Common myeloid progenitor, CD34-positive (primary cell): ENCODE measurements around the gene CEP70.
A peak's percentile ranks its signal among the peaks of the same experiment; 100 is the strongest.

Experiments used
- CTCF ChIA-PET: fragments of 350-600 bp; sonication (Branson Sonifier 250); formaldehyde crosslinking; loops from one replicate; lab custom pipeline; 2021; ENCODE audit warnings: antibody characterized with exemption; lab: Charles Lee
- POLR2A ChIA-PET: fragments of 350-600 bp; sonication (Branson Sonifier 250); formaldehyde crosslinking; loops from one replicate; lab custom pipeline; 2021; ENCODE audit warnings: antibody characterized with exemption; lab: Charles Lee
- DNase-seq, 3 donors: peaks; one replicate each; pipeline versions ENCODE4 v3.0.0 to v3.0.0-alpha.2; 2013
- H3K27ac ChIP-seq, 2 experiments: 1 replicate in 1 of 2; 2 replicates in 1 of 2; pipeline ENCODE4 v1.7.0; 2013; ENCODE audit warnings: inconsistent platforms in 2 of 2, low read length in 2 of 2, mild to moderate bottlenecking in 2 of 2, low read depth in 1 of 2, moderate library complexity in 1 of 2; ENCODE audit not compliant: severe bottlenecking in 2 of 2, insufficient read depth in 1 of 2, poor library complexity in 1 of 2
- H3K27me3 ChIP-seq, 5 experiments: replicated peaks in 2 of 5; 1 replicate in 3 of 5; 2 replicates in 2 of 5; pipeline versions ENCODE4 v1.6.1 to v1.7.0; 2013; ENCODE audit warnings: low read length in 4 of 5, mild to moderate bottlenecking in 2 of 5, moderate library complexity in 2 of 5, inconsistent platforms in 1 of 5; ENCODE audit not compliant: insufficient read depth in 5 of 5, control insufficient read depth in 4 of 5
- H3K36me3 ChIP-seq, 4 experiments: 1 replicate in 2 of 4; 2 replicates in 2 of 4; pipeline versions ENCODE4 v1.6.1 to v1.7.0; 2013; ENCODE audit warnings: low read length in 3 of 4, control low read depth in 1 of 4, mild to moderate bottlenecking in 1 of 4; ENCODE audit not compliant: control insufficient read depth in 4 of 4, insufficient read depth in 4 of 4
- H3K4me1 ChIP-seq, 4 experiments: 1 replicate in 3 of 4; 2 replicates in 1 of 4; pipeline versions ENCODE4 v1.6.1 to v1.7.1; 2013; ENCODE audit warnings: low read length in 3 of 4, mild to moderate bottlenecking in 3 of 4, control low read depth in 1 of 4, inconsistent platforms in 1 of 4, moderate library complexity in 1 of 4; ENCODE audit not compliant: control insufficient read depth in 4 of 4, insufficient read depth in 4 of 4; ENCODE audit errors: control extremely low read depth in 1 of 4
- H3K4me3 ChIP-seq, 7 experiments: 1 replicate in 4 of 7; 2 replicates in 3 of 7; pipeline versions ENCODE4 v1.5.1 to v1.7.0; 2013; ENCODE audit warnings: mild to moderate bottlenecking in 7 of 7, low read length in 6 of 7, moderate library complexity in 6 of 7, inconsistent platforms in 2 of 7, low read depth in 2 of 7, control low read depth in 1 of 7; ENCODE audit not compliant: insufficient read depth in 4 of 7, control insufficient read depth in 1 of 7; ENCODE audit errors: extremely low read depth in 1 of 7
- H3K9me3 ChIP-seq, 5 experiments: 1 replicate in 4 of 5; 2 replicates in 1 of 5; pipeline versions ENCODE4 v1.6.1 to v1.7.1; 2013; ENCODE audit warnings: low read length in 4 of 5, mild to moderate bottlenecking in 2 of 5, inconsistent platforms in 1 of 5, low read depth in 1 of 5, moderate library complexity in 1 of 5; ENCODE audit not compliant: control insufficient read depth in 4 of 5, insufficient read depth in 2 of 5; ENCODE audit errors: control extremely low read depth in 1 of 5
- WGBS: methylation state at CpG from one replicate; pipeline ENCODE4 v1.1.5; 2013; ENCODE audit not compliant: insufficient coverage; 5-methylcytosine and 5-hydroxymethylcytosine counted together

Gene CEP70

DNA sequence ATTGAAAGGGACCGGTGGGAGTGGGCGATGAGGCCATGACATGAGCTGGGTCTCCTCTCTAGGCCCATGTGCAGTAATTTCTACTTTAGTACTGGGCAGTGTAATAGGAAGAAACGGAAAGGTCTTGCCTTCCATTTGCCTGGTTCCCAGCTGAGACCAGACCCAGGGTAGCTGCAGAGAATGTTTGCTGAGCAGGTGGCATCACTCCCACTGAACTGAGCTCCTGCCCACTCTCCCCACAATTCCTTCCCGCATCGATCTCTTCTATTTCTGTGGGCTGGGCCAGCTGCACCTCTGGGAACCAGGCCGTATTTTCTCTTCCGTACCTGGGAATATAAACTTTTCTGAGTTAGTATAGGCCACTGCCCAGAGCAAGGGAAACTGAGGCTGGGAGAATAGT is 143.9 kb downstream of the CEP70 start:
- Histone ChIP-seq H3K36me3 (no peaks in the 10 kb centered on the region), H3K4me1 (no peaks in the 10 kb centered on the region), H3K27ac (no peak overlapping the region), H3K9me3 (no peaks in the 10 kb centered on the region), H3K4me3 (no peak overlapping the region), H3K27me3 (no peaks in the 10 kb centered on the region)
- WGBS: 100% methylated on average over 4 of the region's 7 CpGs
- ChIA-PET POLR2A (no interaction called here), CTCF (interaction anchor here (1.3 to 1.5 kb wide), 3 partner anchors 9 to 473 kb away, joined by 3 to 4 read pairs (median 3); no protein-coding TSS in a partner anchor)
- no peak for DNase-seq

DNA sequence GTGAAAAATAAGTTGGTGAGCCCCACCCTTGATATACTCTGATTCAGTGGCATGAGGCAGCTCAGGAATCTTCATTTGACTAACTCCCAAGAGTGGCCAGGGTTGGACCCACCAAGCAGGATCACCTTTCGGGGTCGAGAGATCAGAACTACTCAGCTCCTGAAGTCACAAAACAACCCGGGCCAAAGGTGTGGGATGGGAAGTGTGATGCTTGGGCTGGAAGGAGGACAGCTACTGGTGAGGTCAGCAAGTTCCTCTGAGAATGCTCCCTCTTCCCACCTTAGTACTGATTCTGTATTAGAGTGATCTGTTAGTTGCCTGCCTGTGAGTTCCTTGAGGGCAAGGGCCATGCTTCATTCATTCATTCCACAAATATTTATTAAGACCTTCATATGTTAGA is 144.6 kb downstream of the CEP70 start:
- Histone ChIP-seq H3K36me3 (no peaks in the 10 kb centered on the region), H3K9me3 (no peaks in the 10 kb centered on the region), H3K4me3 (no peak overlapping the region), H3K27ac (no peak overlapping the region), H3K4me1 (no peaks in the 10 kb centered on the region), H3K27me3 (no peaks in the 10 kb centered on the region)
- no peak for DNase-seq
- CTCF ChIA-PET: interaction anchor here (1.3 to 1.5 kb wide), 2 partner anchors 15 to 474 kb away, joined by 3 to 4 read pairs; no protein-coding TSS in a partner anchor
- WGBS: 96% methylated on average over 3 of the region's 3 CpGs
- POLR2A ChIA-PET: no interaction called here

DNA sequence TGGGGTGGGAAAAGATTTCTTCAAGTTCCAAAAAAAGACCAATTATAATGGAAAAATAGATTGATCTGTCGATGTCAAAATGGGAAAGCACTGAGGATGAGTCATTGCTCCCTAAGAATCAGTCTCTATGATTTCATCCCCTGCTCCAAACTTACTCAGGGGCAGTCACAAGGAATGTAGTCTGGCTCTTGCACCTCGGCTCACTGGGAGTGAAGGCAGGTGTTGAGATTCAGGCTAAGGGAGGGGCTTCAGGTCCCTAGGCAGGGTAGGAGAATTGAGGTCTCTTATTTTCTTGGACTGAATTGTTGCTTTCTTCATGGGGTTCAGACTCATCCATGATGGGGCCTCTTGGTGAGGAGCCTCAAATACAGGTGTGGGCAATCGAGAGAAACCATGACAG is 145.4 kb downstream of the CEP70 start:
- POLR2A ChIA-PET: interaction anchor here (0.6 kb wide), 1 partner anchor 9 kb away, joined by 3 read pairs; no protein-coding TSS in a partner anchor
- no peak overlapping the region for H3K27ac ChIP-seq
- CTCF ChIA-PET: no interaction called here
- no peaks in the 10 kb centered on the region for H3K27me3 ChIP-seq
- H3K36me3 ChIP-seq: no peaks in the 10 kb centered on the region
- no peaks in the 10 kb centered on the region for H3K9me3 ChIP-seq
- no CpG with 5 or more reads among the region's 3 CpGs for WGBS
- no peak overlapping the region for H3K4me3 ChIP-seq
- no peaks in the 10 kb centered on the region for H3K4me1 ChIP-seq
- DNase-seq: no peak

DNA sequence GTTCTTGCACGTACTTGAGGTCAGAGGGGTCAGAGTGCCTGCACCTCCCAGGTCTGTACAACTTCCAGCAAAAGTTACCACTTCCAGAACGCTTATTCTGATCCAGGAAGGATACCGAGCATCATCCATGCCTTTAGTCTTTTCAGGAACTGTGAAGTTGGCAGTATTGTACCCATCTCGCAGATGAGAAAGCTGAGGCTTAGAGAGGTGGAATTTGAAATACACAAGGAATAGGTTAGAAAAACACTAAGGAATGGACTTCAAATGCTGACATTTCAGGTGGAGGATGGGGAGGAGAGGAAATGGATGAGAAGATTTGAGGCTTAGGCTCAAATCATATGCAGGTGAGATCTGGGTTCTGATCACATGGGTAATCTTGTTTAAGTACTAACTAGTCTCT is 148.4 kb downstream of the CEP70 start:
- WGBS: 95% methylated on average over 3 of the region's 4 CpGs
- CTCF ChIA-PET: interaction anchor here (1.1 to 1.6 kb wide), 3 partner anchors 11 to 478 kb away, joined by 3 to 8 read pairs (median 5); partner anchors contain the start of gene ESYT3
- no peaks in the 10 kb centered on the region for H3K36me3 ChIP-seq

DNA sequence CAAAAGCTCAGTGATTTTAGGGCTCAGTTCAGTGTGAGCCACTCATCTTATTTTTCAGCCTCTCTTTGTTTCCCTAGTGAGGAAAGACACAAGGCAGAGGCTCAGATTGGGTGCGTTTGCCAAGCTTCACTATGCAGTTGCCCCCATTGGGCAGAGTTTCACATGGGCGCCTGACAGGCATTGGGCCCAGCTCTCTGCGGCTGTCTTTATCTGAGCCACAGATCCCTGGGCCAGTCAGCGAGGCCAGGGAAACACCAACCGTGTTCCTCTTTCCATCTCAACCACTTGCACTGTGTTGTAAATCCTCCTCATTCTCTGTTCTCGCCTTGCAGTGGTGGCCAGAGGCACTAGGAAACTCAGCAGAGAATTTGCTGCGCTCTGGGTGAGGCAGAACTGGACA is 148.8 kb downstream of the CEP70 start:
- Histone ChIP-seq H3K27ac (no peak overlapping the region), H3K36me3 (no peaks in the 10 kb centered on the region), H3K4me3 (no peak overlapping the region), H3K9me3 (no peaks in the 10 kb centered on the region), H3K4me1 (no peaks in the 10 kb centered on the region), H3K27me3 (no peaks in the 10 kb centered on the region)
- DNase-seq: peak in 2 of 3 donors; percentile 47 to 65
- POLR2A ChIA-PET: no interaction called here
- WGBS: 84% methylated on average over 7 of the region's 7 CpGs
- CTCF ChIA-PET: interaction anchor here (0.8 to 1.6 kb wide), 4 partner anchors 10 to 478 kb away, joined by 3 to 8 read pairs (median 4); partner anchors contain the start of gene ESYT3

More for the DNA sequence above, 148.4 kb downstream of the CEP70 start:
- DNase-seq: no peak
- no peak overlapping the region for H3K27ac ChIP-seq
- no peak overlapping the region for H3K4me3 ChIP-seq
- POLR2A ChIA-PET: no interaction called here
- H3K9me3 ChIP-seq: no peaks in the 10 kb centered on the region
- H3K27me3 ChIP-seq: no peaks in the 10 kb centered on the region
- H3K4me1 ChIP-seq: no peaks in the 10 kb centered on the region
